MM.1S (cell line): Measurements from ENCODE around the gene PDXDC1.
"Not testable (repeated sequence)": the region's sequence is repeated elsewhere in the genome, so short reads cannot be mapped to it uniquely, and the experiment has no call there.

Experiments
- DNase-seq: peaks from one replicate; pipeline ENCODE4 v3.0.0-alpha.2; 2015
- H2AFZ ChIP-seq: fragments of 300-600 bp; sonication (generic); 2 replicates; pipeline ENCODE4 v1.6.0; 2016; ENCODE audit warnings: antibody characterized with exemption, low read length
- H3F3A ChIP-seq: fragments of 300-600 bp; sonication (generic); 2 replicates; pipeline ENCODE4 v1.6.1; 2016; ENCODE audit warnings: mild to moderate bottlenecking, antibody characterized with exemption, low read length, moderate library complexity, mixed read lengths; ENCODE audit not compliant: insufficient read depth
- H3K27ac ChIP-seq: fragments of 300-600 bp; sonication (generic); 2 replicates; pipeline ENCODE4 v1.5.1; 2016; ENCODE audit warnings: mild to moderate bottlenecking, low read length
- H3K27me3 ChIP-seq: fragments of 300-600 bp; sonication (generic); replicated peaks from 2 replicates; pipeline ENCODE4 v1.6.0; 2016; ENCODE audit warnings: low read length; ENCODE audit not compliant: insufficient read depth
- H3K36me3 ChIP-seq: fragments of 300-600 bp; sonication (generic); replicated peaks from 2 replicates; pipeline ENCODE4 v1.6.1; 2016; ENCODE audit warnings: mild to moderate bottlenecking, low read length, mixed read lengths; ENCODE audit not compliant: insufficient read depth
- H3K4me1 ChIP-seq: fragments of 300-600 bp; sonication (generic); 2 replicates; pipeline ENCODE4 v1.6.1; 2016; ENCODE audit warnings: low read length, mixed read lengths
- H3K4me2 ChIP-seq: fragments of 300-600 bp; sonication (generic); 2 replicates; pipeline ENCODE4 v1.6.0; 2016; ENCODE audit warnings: low read depth, low read length
- H3K4me3 ChIP-seq: fragments of 300-600 bp; sonication (generic); 2 replicates; pipeline ENCODE4 v1.5.1; 2016; ENCODE audit warnings: low read length, mixed read lengths
- H3K79me2 ChIP-seq: fragments of 300-600 bp; sonication (generic); 2 replicates; pipeline ENCODE4 v1.6.1; 2016; ENCODE audit warnings: mixed run types, low read length, mixed read lengths
- H3K9ac ChIP-seq: fragments of 300-600 bp; sonication (generic); 2 replicates; pipeline ENCODE4 v1.6.1; 2016; ENCODE audit warnings: low read length, mixed read lengths
- H3K9me2 ChIP-seq: fragments of 300-600 bp; sonication (generic); replicated peaks from 2 replicates; pipeline ENCODE4 v1.6.1; 2016; ENCODE audit warnings: mild to moderate bottlenecking, low read length, mixed read lengths; ENCODE audit not compliant: insufficient read depth
- H3K9me3 ChIP-seq: fragments of 300-600 bp; sonication (generic); replicated peaks from 2 replicates; pipeline ENCODE4 v1.6.1; 2016; ENCODE audit warnings: mild to moderate bottlenecking, low read length, mixed read lengths; ENCODE audit not compliant: insufficient read depth
- H4K20me1 ChIP-seq: fragments of 300-600 bp; sonication (generic); 2 replicates; pipeline ENCODE4 v1.6.1; 2016; ENCODE audit warnings: mild to moderate bottlenecking, low read length, moderate library complexity, mixed read lengths; ENCODE audit not compliant: insufficient read depth
- CTCF ChIP-seq: fragments of 300-600 bp; sonication (generic); IDR thresholded peaks from 2 replicates; pipeline ENCODE4 v1.5.1; 2016; ENCODE audit warnings: antibody characterized with exemption, low read length, mixed read lengths

Gene PDXDC1

GRCh38 chr16:15022194-15022593 lies 47.4 kb downstream of the PDXDC1 start:
- H3K9me3 ChIP-seq, H3K4me1 ChIP-seq, H2AFZ ChIP-seq, H3K27ac ChIP-seq, H3K36me3 ChIP-seq, H3K9me2 ChIP-seq, H3K79me2 ChIP-seq, H3F3A ChIP-seq, H3K4me3 ChIP-seq, H3K9ac ChIP-seq, H4K20me1 ChIP-seq, H3K4me2 ChIP-seq, H3K27me3 ChIP-seq: not testable (repeated sequence)
- DNase-seq, result peak; percentile 75
- peak; percentile 42 for TF ChIP-seq CTCF

- not testable (repeated sequence) for H3K27me3 ChIP-seq, H3K27ac ChIP-seq, H3K79me2 ChIP-seq, H3F3A ChIP-seq, H2AFZ ChIP-seq, H3K9me3 ChIP-seq, H3K4me1 ChIP-seq, DNase-seq, H4K20me1 ChIP-seq, H3K4me3 ChIP-seq, H3K4me2 ChIP-seq, H3K9me2 ChIP-seq, H3K9ac ChIP-seq, H3K36me3 ChIP-seq
Measured at GRCh38 chr16:15023381-15024077, 48.7 kb downstream of the PDXDC1 start.

GRCh38 chr16:15024858-15025199 lies 50.0 kb downstream of the PDXDC1 start:
- H4K20me1 ChIP-seq, H2AFZ ChIP-seq, H3K36me3 ChIP-seq, H3K27ac ChIP-seq, H3F3A ChIP-seq, H3K27me3 ChIP-seq, DNase-seq, H3K9ac ChIP-seq, H3K9me2 ChIP-seq, H3K4me1 ChIP-seq, H3K4me2 ChIP-seq, H3K9me3 ChIP-seq, H3K4me3 ChIP-seq, H3K79me2 ChIP-seq: not testable (repeated sequence)

GRCh38 chr16:15025234-15025951 lies 50.6 kb downstream of the PDXDC1 start:
- not testable (repeated sequence) for H3K36me3 ChIP-seq, H3K27ac ChIP-seq, H3F3A ChIP-seq, H3K9me2 ChIP-seq, H3K27me3 ChIP-seq, H3K4me2 ChIP-seq, H3K4me1 ChIP-seq, H3K79me2 ChIP-seq, H4K20me1 ChIP-seq, H3K9ac ChIP-seq, DNase-seq, H2AFZ ChIP-seq, H3K9me3 ChIP-seq, H3K4me3 ChIP-seq

GRCh38 chr16:15027051-15027450 lies 52.2 kb downstream of the PDXDC1 start:
- H4K20me1 ChIP-seq, H3K9me2 ChIP-seq, H3K36me3 ChIP-seq, H3K9me3 ChIP-seq, H3K4me1 ChIP-seq, H3K9ac ChIP-seq, DNase-seq, H3K27me3 ChIP-seq, H3F3A ChIP-seq, H2AFZ ChIP-seq, H3K4me2 ChIP-seq, H3K27ac ChIP-seq, H3K79me2 ChIP-seq, H3K4me3 ChIP-seq: not testable (repeated sequence)

GRCh38 chr16:15027503-15028344 lies 52.9 kb downstream of the PDXDC1 start:
- H3K9ac ChIP-seq, H3K36me3 ChIP-seq, H3K9me3 ChIP-seq, H3K4me3 ChIP-seq, H3K4me1 ChIP-seq, H3K4me2 ChIP-seq, H3K27ac ChIP-seq, H3K27me3 ChIP-seq, H3K79me2 ChIP-seq, H4K20me1 ChIP-seq, H3K9me2 ChIP-seq, DNase-seq, H2AFZ ChIP-seq, H3F3A ChIP-seq: not testable (repeated sequence)

- not testable (repeated sequence) for H3K9me2 ChIP-seq, H3K4me3 ChIP-seq, H3K79me2 ChIP-seq, H3K4me1 ChIP-seq, H3F3A ChIP-seq, H2AFZ ChIP-seq, H3K4me2 ChIP-seq, H3K27ac ChIP-seq, H3K9ac ChIP-seq, H3K36me3 ChIP-seq, H3K27me3 ChIP-seq, DNase-seq, H3K9me3 ChIP-seq, H4K20me1 ChIP-seq
Measured at GRCh38 chr16:15028345-15028715, 53.5 kb downstream of the PDXDC1 start.
